D721Med (cell line): ENCODE measurements around the gene TNN.

Experiments used
- DNase-seq: peaks from one replicate; pipeline ENCODE4 v3.0.0; 2011; ENCODE audit warnings: low spot score; ENCODE audit not compliant: insufficient read length
- FAIRE-seq: peaks from 2 replicates; lab custom pipeline; 2011; peaks lifted over from hg19 to GRCh38; lab: Jason Lieb, UNC
- CTCF ChIP-seq: IDR thresholded peaks from 2 replicates; pipeline ENCODE4 v1.5.1; 2012; ENCODE audit warnings: mild to moderate bottlenecking, control low read depth; ENCODE audit not compliant: insufficient read depth; ENCODE audit errors: missing control alignments

TNN gene

GRCh38 chr1:175166746-175167145, 99.1 kb downstream of the TNN start:
- no peak for TF ChIP-seq CTCF
- no peak for FAIRE-seq
- DNase-seq: no peak

- FAIRE-seq: no peak
- TF ChIP-seq CTCF: no peak
- DNase-seq: no peak
Measured at GRCh38 chr1:175167861-175168260, 100.2 kb downstream of the TNN start.

GRCh38 chr1:175168782-175169181, 101.1 kb downstream of the TNN start:
- FAIRE-seq: no peak
- TF ChIP-seq CTCF: no peak
- DNase-seq: no peak

DNA sequence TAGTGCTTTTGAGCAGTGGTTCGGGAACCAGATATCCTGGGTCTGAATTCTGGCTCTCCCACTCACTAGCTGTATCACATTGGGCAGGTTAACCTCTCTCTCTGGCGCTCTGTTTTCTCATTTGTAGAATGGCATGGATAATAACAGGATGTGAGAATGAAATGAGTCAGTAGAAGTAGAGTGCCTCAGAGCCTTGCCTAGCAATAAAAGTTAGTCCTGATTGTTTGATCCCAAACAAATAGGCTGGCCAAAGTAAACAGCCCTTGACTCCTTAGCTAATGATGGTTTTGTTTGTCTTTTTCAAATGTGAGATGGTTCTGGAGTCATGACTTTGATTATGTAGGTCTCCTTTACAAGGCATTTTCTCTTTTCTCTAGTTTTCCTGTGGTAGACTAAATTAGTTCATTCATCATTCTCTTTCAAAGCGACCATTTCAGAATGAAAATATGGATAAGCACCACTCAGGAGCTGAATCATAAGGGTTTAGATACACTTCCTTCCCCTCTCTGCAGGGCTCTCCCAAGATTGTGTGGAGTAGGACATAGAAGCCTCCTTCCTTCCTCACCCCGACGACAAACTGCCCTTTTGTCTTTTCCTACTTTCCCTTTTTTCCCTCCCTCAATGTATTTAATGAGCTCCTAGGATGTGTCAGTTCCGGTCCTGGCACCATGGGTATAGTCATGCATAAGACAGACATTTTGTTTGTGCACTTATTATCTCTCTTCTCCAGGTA, 101.8 kb downstream of the TNN start:
- DNase-seq: no peak
- TF ChIP-seq CTCF: no peak
- FAIRE-seq: no peak

- no peak for TF ChIP-seq CTCF
- FAIRE-seq (no peak), DNase-seq (no peak)
Measured at GRCh38 chr1:175171036-175171913, 103.6 kb downstream of the TNN start.

DNA sequence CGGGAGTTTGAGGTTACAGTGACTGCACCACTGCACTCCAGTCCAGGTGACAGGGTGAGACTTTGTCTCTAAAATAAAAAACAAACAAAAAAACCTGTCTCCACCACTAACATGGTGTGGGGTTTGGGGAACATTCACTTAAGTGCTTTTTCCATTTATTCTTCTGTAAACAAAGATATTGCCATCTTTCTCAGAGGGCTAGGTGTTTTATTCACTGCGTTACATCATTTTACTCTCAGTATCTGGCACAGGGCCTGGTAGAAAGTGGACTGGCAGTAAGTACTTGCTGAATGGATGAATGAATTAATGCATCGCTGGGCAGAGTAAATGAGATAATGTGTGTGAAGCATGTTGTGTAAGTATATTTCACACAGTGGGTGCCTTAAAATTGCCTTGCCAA, 104.9 kb downstream of the TNN start:
- DNase-seq (no peak), FAIRE-seq (no peak)
- no peak for TF ChIP-seq CTCF
